H1 (cell line): ENCODE measurements around the gene CFAP61. TPM values are rescaled to one million over a fixed set of nuclear protein-coding genes. Genes with fewer than 3 reads are reported as not detected.

Source experiments
- CTCF ChIA-PET: fragments of 300-600 bp; sonication (Branson Sonifier 250); formaldehyde crosslinking; loops from one replicate; lab custom pipeline; 2021; ENCODE audit not compliant: partially characterized antibody; lab: Charles Lee
- POLR2A ChIA-PET: fragments of 300-600 bp; sonication (Branson Sonifier 250); formaldehyde crosslinking; loops from one replicate; lab custom pipeline; 2021; ENCODE audit warnings: inconsistent platforms; ENCODE audit not compliant: partially characterized antibody; lab: Charles Lee
- DNase-seq, 2 experiments: peaks; one replicate each; pipeline versions ENCODE4 v3.0.0 to v3.0.0-alpha.2; 2010 to 2022; ENCODE audit warnings: low spot score in 2 of 2, low read depth in 1 of 2, mixed read lengths in 1 of 2
- FAIRE-seq: peaks from 2 replicates; lab custom pipeline; 2011; peaks lifted over from hg19 to GRCh38; lab: Jason Lieb, UNC
- H2AFZ ChIP-seq: 2 replicates; pipeline ENCODE4 v1.8.1; 2012; ENCODE audit warnings: low read length, inconsistent platforms
- H2AK5ac ChIP-seq: 2 replicates; pipeline ENCODE4 v1.6.1; 2013; ENCODE audit warnings: low read depth, low read length
- H2BK120ac ChIP-seq: replicated peaks from 2 replicates; pipeline ENCODE3; 2013; ENCODE audit warnings: low read depth, low read length, inconsistent platforms
- H2BK12ac ChIP-seq: 2 replicates; pipeline ENCODE4 v1.6.1; 2013; ENCODE audit warnings: low read depth, low read length
- H2BK15ac ChIP-seq: 2 replicates; pipeline ENCODE4 v1.6.1; 2013; ENCODE audit warnings: low read length
- H2BK20ac ChIP-seq: 2 replicates; pipeline ENCODE4 v1.6.1; 2013; ENCODE audit warnings: low read length
- H2BK5ac ChIP-seq: 2 replicates; pipeline ENCODE4 v1.6.1; 2013; ENCODE audit warnings: low read depth, low read length
- H3K14ac ChIP-seq: 2 replicates; pipeline ENCODE4 v1.6.1; 2013; ENCODE audit warnings: inconsistent platforms; ENCODE audit not compliant: insufficient read length
- H3K18ac ChIP-seq: 2 replicates; pipeline ENCODE4 v1.6.1; 2013; ENCODE audit warnings: low read length; ENCODE audit errors: extremely low read depth
- H3K23ac ChIP-seq: 2 replicates; pipeline ENCODE4 v1.6.1; 2013; ENCODE audit warnings: inconsistent platforms; ENCODE audit not compliant: insufficient read length
- H3K23me2 ChIP-seq: 2 replicates; pipeline ENCODE4 v1.6.1; 2013; ENCODE audit warnings: low read depth, low read length
- H3K27ac ChIP-seq: 2 replicates; pipeline ENCODE4 v1.6.1; 2011; ENCODE audit warnings: low read depth, low read length, inconsistent platforms
- H3K27me3 ChIP-seq, 4 experiments: replicated peaks in 1 of 4; 1 replicate in 1 of 4; 2 replicates in 3 of 4; pipeline versions ENCODE4 v1.6.1 to v1.8.1; 2011 to 2013; ENCODE audit warnings: low read length in 3 of 4, mild to moderate bottlenecking in 3 of 4, inconsistent platforms in 2 of 4, mixed read lengths in 2 of 4, moderate library complexity in 1 of 4; ENCODE audit not compliant: control insufficient read depth in 3 of 4, insufficient read depth in 3 of 4; ENCODE audit errors: extremely low read depth in 1 of 4
- H3K36me3 ChIP-seq, 4 experiments: 2 replicates each; pipeline versions ENCODE4 v1.6.1 to v1.8.1; 2011 to 2013; ENCODE audit warnings: mild to moderate bottlenecking in 4 of 4, low read length in 3 of 4, moderate library complexity in 2 of 4, control low read depth in 1 of 4, inconsistent platforms in 1 of 4; ENCODE audit not compliant: insufficient read depth in 4 of 4, control insufficient read depth in 2 of 4
- H3K4ac ChIP-seq: replicated peaks from 2 replicates; pipeline ENCODE3; 2013; ENCODE audit warnings: low read length, low read depth, mixed read lengths, inconsistent platforms; ENCODE audit not compliant: insufficient read length
- H3K4me1 ChIP-seq, 4 experiments: replicated peaks in 1 of 4; 1 replicate in 1 of 4; 2 replicates in 3 of 4; pipeline versions ENCODE4 v1.6.1 to v1.8.1; 2011 to 2013; ENCODE audit warnings: low read length in 3 of 4, inconsistent platforms in 2 of 4, mixed read lengths in 1 of 4; ENCODE audit not compliant: insufficient read depth in 4 of 4, control insufficient read depth in 3 of 4
- H3K4me2 ChIP-seq, 2 experiments: 2 replicates each; pipeline versions ENCODE4 v1.6.1 to v1.8.1; 2011 to 2013; ENCODE audit warnings: low read depth in 2 of 2, low read length in 2 of 2, control low read depth in 1 of 2, inconsistent platforms in 1 of 2, mild to moderate bottlenecking in 1 of 2; ENCODE audit not compliant: insufficient read depth in 1 of 2
- H3K4me3 ChIP-seq, 4 experiments: fragments of 200-600, 300-600 bp in 1 of 4; sonication (generic), shearing (Covaris generic), sonication (Bioruptor Twin) in 1 of 4; 2 replicates each; pipeline versions ENCODE4 v1.5.1 to v1.8.1; 2011 to 2016; ENCODE audit warnings: low read length in 4 of 4, low read depth in 3 of 4, control low read depth in 2 of 4, inconsistent platforms in 2 of 4, mild to moderate bottlenecking in 2 of 4, mixed read lengths in 1 of 4, moderate library complexity in 1 of 4; ENCODE audit not compliant: insufficient read depth in 2 of 4; ENCODE audit errors: extremely low read depth in 1 of 4
- H3K56ac ChIP-seq: replicated peaks from 2 replicates; pipeline ENCODE3; 2013; ENCODE audit warnings: low read depth, mild to moderate bottlenecking, mixed read lengths, low read length, inconsistent platforms; ENCODE audit not compliant: insufficient read length
- H3K79me1 ChIP-seq: 2 replicates; pipeline ENCODE4 v1.6.1; 2013; ENCODE audit warnings: low read depth, low read length, control low read depth
- H3K79me2 ChIP-seq, 2 experiments: 2 replicates each; pipeline versions ENCODE4 v1.6.1 to v1.8.1; 2012 to 2013; ENCODE audit warnings: low read length in 2 of 2, mild to moderate bottlenecking in 2 of 2, inconsistent platforms in 1 of 2; ENCODE audit not compliant: insufficient read depth in 2 of 2, control insufficient read depth in 1 of 2
- H3K9ac ChIP-seq, 4 experiments: replicated peaks in 1 of 4; 1 replicate in 1 of 4; 2 replicates in 3 of 4; pipeline versions ENCODE4 v1.6.1 to v1.8.1; 2011 to 2013; ENCODE audit warnings: low read depth in 3 of 4, low read length in 3 of 4, control low read depth in 2 of 4, mild to moderate bottlenecking in 2 of 4, moderate library complexity in 2 of 4, inconsistent platforms in 1 of 4; ENCODE audit errors: extremely low read depth in 1 of 4
- H3K9me3 ChIP-seq, 2 experiments: 2 replicates each; pipeline versions ENCODE4 v1.6.1 to v1.8.1; 2012 to 2013; ENCODE audit warnings: mild to moderate bottlenecking in 2 of 2, moderate library complexity in 2 of 2, control low read depth in 1 of 2, inconsistent platforms in 1 of 2, low read depth in 1 of 2, low read length in 1 of 2, mixed read lengths in 1 of 2; ENCODE audit not compliant: insufficient read depth in 2 of 2
- H4K20me1 ChIP-seq, 2 experiments: replicated peaks in 1 of 2; 2 replicates each; pipeline versions ENCODE3 to v1.8.1; 2011 to 2013; ENCODE audit warnings: inconsistent platforms in 2 of 2, low read length in 2 of 2, mild to moderate bottlenecking in 1 of 2; ENCODE audit not compliant: insufficient read depth in 2 of 2, control insufficient read depth in 1 of 2
- H4K5ac ChIP-seq: 2 replicates; pipeline ENCODE4 v1.6.1; 2013; ENCODE audit warnings: low read length, low read depth, mixed read lengths, inconsistent platforms; ENCODE audit not compliant: insufficient read length
- H4K8ac ChIP-seq: 2 replicates; pipeline ENCODE4 v1.8.0; 2013; ENCODE audit warnings: mild to moderate bottlenecking, moderate library complexity, low read length, inconsistent platforms; ENCODE audit not compliant: insufficient read depth; ENCODE audit errors: extremely low read depth
- H4K91ac ChIP-seq: replicated peaks from 2 replicates; pipeline ENCODE3; 2013; ENCODE audit warnings: low read length, mixed read lengths, inconsistent platforms; ENCODE audit not compliant: insufficient read length
- BCL11A ChIP-seq, 2 experiments: IDR thresholded peaks; one replicate each; pipeline ENCODE4 v1.6.1; 2011; ENCODE audit warnings: low read depth in 2 of 2, low read length in 2 of 2, mild to moderate bottlenecking in 2 of 2
- CBX8 ChIP-seq: fragments of 300-800, 300-1000 bp; sonication (generic); IDR thresholded peaks from 2 replicates; pipeline ENCODE4 v1.7.1; 2016; ENCODE audit warnings: low read depth, low read length, borderline replicate concordance
- CHD2 ChIP-seq: IDR thresholded peaks from 2 replicates; pipeline ENCODE4 v1.6.1; 2012; ENCODE audit warnings: low read length, improper control_type of control experiment
- EP300 ChIP-seq, 2 experiments: IDR thresholded peaks; 1 replicate in 1 of 2; 2 replicates in 1 of 2; pipeline ENCODE4 v1.6.1; 2011 to 2012; ENCODE audit warnings: low read depth in 2 of 2, low read length in 2 of 2, mild to moderate bottlenecking in 2 of 2, borderline replicate concordance in 1 of 2, inconsistent platforms in 1 of 2, moderate library complexity in 1 of 2
- JUND ChIP-seq: IDR thresholded peaks from 2 replicates; pipeline ENCODE4 v1.6.1; 2011; ENCODE audit warnings: mild to moderate bottlenecking, improper control_type of control experiment, low read length
- KDM4A ChIP-seq: IDR thresholded peaks from one replicate; pipeline ENCODE4 v1.7.1; 2012; ENCODE audit warnings: low read depth, mild to moderate bottlenecking, moderate library complexity, low read length, inconsistent platforms; ENCODE audit not compliant: severe bottlenecking
- KDM5A ChIP-seq: fragments of 200-600 bp; IDR thresholded peaks from 2 replicates; pipeline ENCODE4 v1.7.1; 2012; ENCODE audit warnings: mild to moderate bottlenecking, low read length, inconsistent platforms, mixed read lengths
- POU5F1 ChIP-seq: IDR thresholded peaks from 2 replicates; pipeline ENCODE4 v1.6.1; 2011; ENCODE audit warnings: low read depth, mild to moderate bottlenecking, low read length, moderate library complexity
- SUZ12 ChIP-seq: fragments of 200-600 bp; sonication (generic); IDR thresholded peaks from 2 replicates; pipeline ENCODE4 v1.6.1; 2012; ENCODE audit warnings: mild to moderate bottlenecking, inconsistent platforms, low read length, moderate library complexity, mixed read lengths
- TAF7 ChIP-seq: optimal IDR thresholded peaks from 2 replicates; pipeline ENCODE3; 2011; ENCODE audit warnings: low read depth, mild to moderate bottlenecking, inconsistent platforms, low read length, moderate library complexity, borderline replicate concordance
- TBP ChIP-seq: IDR thresholded peaks from 2 replicates; pipeline ENCODE4 v1.6.1; 2011; ENCODE audit warnings: low read depth, low read length, improper control_type of control experiment
- WGBS, 2 experiments: shearing (Covaris generic) in 1 of 2; methylation state at CpG; one replicate each; pipeline versions ENCODE4 v1.1.6 to v1.1.7; 2013 to 2015; ENCODE audit warnings: low lambda C conversion rate in 2 of 2, mixed read lengths in 2 of 2, inconsistent platforms in 1 of 2, low coverage in 1 of 2, missing lambda C conversion rate in 1 of 2; ENCODE audit not compliant: insufficient replicate concordance in 2 of 2, insufficient coverage in 1 of 2, insufficient read length in 1 of 2; ENCODE audit errors: extremely low coverage in 1 of 2, missing lambda C conversion rate in 1 of 2; 5-methylcytosine and 5-hydroxymethylcytosine counted together
- polyA plus RNA-seq, 7 experiments: library from polyadenylated mRNA; depleted of rRNA in 3 of 7; stranded (reverse) in 5 of 7; unstranded in 2 of 7; fragments of >200 nt in 5 of 7; fragments of 200-250 nt in 2 of 7; gene quantifications; 1 replicate in 5 of 7; 2 replicates in 1 of 7; 4 replicates in 1 of 7; pipeline versions ENCODE4 v1.2.1 to v1.2.3, GENCODE V29; 2011 to 2013; ENCODE audit warnings: missing spikeins in 2 of 7, mixed read lengths in 2 of 7
- total RNA-seq: library from RNA; stranded (reverse); fragmentation: NEBNext Ultra II Directional; extraction: Animal tissue kit (Norgen Biotek cat#: 25700); gene quantifications from 2 replicates; pipeline ENCODE4 v1.2.1, GENCODE V29; 2021

CFAP61 gene
- total and polyA plus RNA-seq, 2 of the 8 experiments (the other 6 are each of a cell fraction or from before 2014, with no cell fraction given), result 0.29 to 0.61 TPM

DNA sequence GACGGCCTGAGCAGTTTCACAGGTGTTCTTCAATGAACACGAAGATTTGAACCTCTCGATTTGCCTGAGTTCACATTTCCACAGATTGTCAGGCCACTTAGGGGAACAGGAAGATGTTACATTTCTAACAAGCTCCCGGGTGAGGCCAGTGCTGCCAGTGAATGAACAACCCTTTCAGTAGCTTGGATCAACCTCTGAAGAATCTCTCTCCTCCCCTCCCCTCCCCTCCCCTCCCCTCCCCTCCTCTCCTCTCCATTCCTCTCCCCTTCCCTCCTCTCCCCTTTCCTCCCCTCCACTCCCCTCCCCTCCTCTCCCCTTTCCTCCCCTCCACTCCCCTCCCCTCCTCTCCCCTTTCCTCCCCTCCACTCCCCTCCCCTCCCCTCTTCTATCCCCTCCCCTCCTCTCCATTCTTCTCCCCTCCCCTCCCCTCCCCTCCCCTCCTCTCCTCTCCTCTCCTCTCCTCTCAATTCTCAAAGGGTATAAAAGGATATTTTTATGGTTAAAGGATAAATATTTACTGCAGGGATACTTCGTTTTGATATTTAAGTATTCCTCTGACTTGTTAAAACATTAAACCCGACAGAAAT is 201.5 kb downstream of the CFAP61 start:
- 77% methylated on average over 6 of the region's 6 CpGs; no CpG with 5 or more reads in 1 of the 2 experiments for WGBS, 2 experiments
- Histone ChIP-seq H3K56ac (no peak overlapping the region), H3K18ac (no peak overlapping the region), H2BK5ac (no peak overlapping the region; the same call in 1 of the 2 replicates), H3K4me1 (no peaks in the 10 kb centered on the region), H2AK5ac (no peak overlapping the region), H3K23me2 (no peaks in the 10 kb centered on the region), H3K23ac (no peak overlapping the region), H2BK120ac (no peak overlapping the region), H2BK12ac (no peak overlapping the region), H4K5ac (no peak overlapping the region), H2BK20ac (no peak overlapping the region), H2BK15ac (no peak overlapping the region), H3K9me3 (no peaks in the 10 kb centered on the region), H4K20me1 (no peaks in the 10 kb centered on the region), H2AFZ (peak overlapping the region; percentile 38; the same call in 1 of the 2 replicates), H3K14ac (no peak overlapping the region), H3K9ac (no peak overlapping the region), H4K91ac (peak overlapping the region; percentile 51), H3K79me2 (no peaks in the 10 kb centered on the region), H3K4me3 (no peak overlapping the region), H3K27me3 (peaks cover 0 to 4% (median 0%) of the 10 kb centered on the region in 4 experiments; a peak in 1 of 7 replicates), H4K8ac (no peak overlapping the region), H3K4me2 (no peak overlapping the region), H3K36me3 (no peaks in the 10 kb centered on the region), H3K4ac (no peak overlapping the region), H3K79me1 (no peaks in the 10 kb centered on the region), H3K27ac (no peak overlapping the region)
- FAIRE-seq (no peak), DNase-seq (no peak)
- CTCF ChIA-PET, result interaction anchor here (0.8 to 11.3 kb wide), 3 partner anchors 15 to 340 kb away, joined by 3 to 88 read pairs (median 3); no protein-coding TSS in a partner anchor
- POLR2A ChIA-PET, result no interaction called here
- TF ChIP-seq POU5F1 (no peak), JUND (no peak), KDM5A (no peak), TBP (no peak), EP300 (IDR thresholded peaks at IDR 0.05; ENCODE audit: borderline replicate concordance in 1 of 2, low read depth in 2 of 2, low read length in 2 of 2) (no peak), SUZ12 (no peak), BCL11A (IDR thresholded peaks at IDR 0.05; ENCODE audit: low read depth in 2 of 2, low read length in 2 of 2) (no peak), CBX8 (no peak), KDM4A (no peak), TAF7 (no peak), CHD2 (no peak)
